AG09309 (cell line): ENCODE measurements around the gene SLC4A7.
"Not testable (repeated sequence)": the region's sequence is repeated elsewhere in the genome, so short reads cannot be mapped to it uniquely, and the experiment has no call there.

ENCODE experiments used
- DNase-seq: peaks from one replicate; pipeline ENCODE4 v3.0.0-alpha.2; 2010; ENCODE audit warnings: low read depth
- H3K4me3 ChIP-seq: 2 replicates; pipeline ENCODE4 v1.5.1; 2011; ENCODE audit warnings: mild to moderate bottlenecking, low read depth, low read length, moderate library complexity; ENCODE audit not compliant: control insufficient read depth
- CTCF ChIP-seq: IDR thresholded peaks from 2 replicates; pipeline ENCODE4 v1.5.1; 2011; ENCODE audit warnings: mild to moderate bottlenecking, low read depth, low read length, inconsistent platforms; ENCODE audit not compliant: insufficient read depth, control insufficient read depth; ENCODE audit errors: missing control alignments

Gene SLC4A7

DNA sequence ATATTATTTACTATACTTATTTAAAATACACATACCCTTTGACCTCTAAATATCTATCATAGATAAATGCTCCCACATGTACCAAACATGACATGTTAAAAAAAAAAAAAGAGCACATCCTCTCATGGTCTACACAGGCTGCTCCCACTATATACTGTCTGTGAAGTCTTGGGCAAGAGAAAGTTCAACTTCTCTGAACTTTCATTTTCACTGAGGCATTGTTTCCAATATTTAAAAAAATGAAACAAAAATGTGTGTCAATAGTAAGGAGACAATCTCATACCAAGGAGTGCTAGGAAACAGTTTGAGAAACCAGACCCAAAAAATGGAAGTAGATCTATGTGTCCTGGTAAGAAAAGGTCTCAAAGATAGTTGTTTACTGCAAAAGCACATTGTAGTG is 29.3 kb downstream of the SLC4A7 start:
- no peak for DNase-seq
- TF ChIP-seq CTCF, result no peak
- H3K4me3 ChIP-seq, result no peak overlapping the region

DNA sequence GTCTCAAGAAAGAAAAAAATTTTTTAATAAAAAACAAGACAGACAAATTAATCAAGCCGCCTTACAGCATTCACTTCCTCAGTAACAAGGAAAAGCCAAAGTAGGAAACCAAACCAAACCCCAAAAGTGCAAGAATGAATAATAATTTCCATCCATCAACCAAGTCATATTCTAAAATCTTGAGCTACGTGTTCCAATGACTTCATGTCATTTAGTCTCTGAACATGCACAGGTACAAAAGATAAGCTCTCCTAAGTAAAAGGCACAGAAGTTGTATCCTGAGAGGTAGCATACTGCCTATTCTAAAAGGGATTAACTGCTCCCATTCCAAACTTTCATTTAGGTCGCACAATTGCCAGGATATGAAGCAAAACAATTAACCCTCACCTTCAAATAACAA is 29.7 kb downstream of the SLC4A7 start:
- TF ChIP-seq CTCF, result no peak
- DNase-seq, result no peak

DNA sequence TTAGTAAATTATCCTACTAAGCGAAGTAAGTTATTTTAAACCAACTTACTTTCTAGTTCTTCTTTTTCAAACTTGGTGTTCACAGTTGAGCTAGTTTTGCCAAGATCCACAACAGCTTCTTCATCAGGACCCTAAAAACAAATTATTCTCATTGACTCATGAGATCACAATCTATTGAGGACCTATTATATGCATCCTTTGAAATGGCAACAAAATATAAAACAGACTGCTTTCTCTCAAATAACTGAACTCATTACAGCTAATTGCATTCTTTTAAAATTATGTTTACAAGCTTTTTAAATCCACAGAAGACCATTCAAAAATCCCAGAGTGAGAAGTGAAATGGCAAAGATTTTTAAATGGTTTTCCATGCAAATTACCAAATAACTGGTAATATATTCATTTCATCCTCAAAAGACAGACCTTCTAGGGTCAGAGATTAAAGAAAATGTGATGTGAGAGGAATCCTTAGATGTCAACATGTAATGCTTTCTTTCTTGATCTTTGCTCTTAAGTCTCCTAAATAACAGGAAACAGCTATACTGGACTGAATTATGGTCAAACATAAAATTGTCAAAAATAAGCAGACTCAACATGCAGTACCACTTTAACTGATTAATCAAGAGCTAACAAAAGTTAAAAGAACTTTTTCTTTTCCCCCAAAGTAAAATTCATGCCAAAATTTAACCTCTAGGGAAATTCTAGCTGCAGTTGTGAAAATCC is 31.7 kb downstream of the SLC4A7 start:
- no peak overlapping the region for H3K4me3 ChIP-seq

More for the DNA sequence above, 29.7 kb downstream of the SLC4A7 start:
- no peak overlapping the region for H3K4me3 ChIP-seq

GRCh38 chr3:27451842-27452241 is 32.3 kb downstream of the SLC4A7 start:
- DNase-seq, result no peak
- H3K4me3 ChIP-seq, result no peak overlapping the region
- TF ChIP-seq CTCF, result no peak

More for the DNA sequence above, 31.7 kb downstream of the SLC4A7 start:
- TF ChIP-seq CTCF, result no peak
- DNase-seq, result no peak

DNA sequence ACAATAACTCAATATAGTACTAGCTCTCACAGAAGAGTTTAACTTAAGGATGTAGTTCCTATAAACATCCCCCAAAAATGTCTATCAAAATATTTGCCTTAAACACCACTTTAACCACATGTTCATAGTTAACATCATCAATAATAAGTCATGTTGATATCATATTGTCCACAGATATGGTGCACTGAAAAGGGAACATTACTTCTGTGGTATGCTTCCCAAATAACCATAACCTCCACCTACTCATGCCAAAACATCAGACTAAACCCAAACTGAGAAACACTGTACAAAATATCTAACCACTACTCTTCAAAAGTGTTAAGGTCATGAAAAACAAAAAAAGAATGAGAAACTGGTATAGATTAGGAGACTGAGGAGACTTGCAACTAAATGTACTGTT is 32.9 kb downstream of the SLC4A7 start:
- H3K4me3 ChIP-seq, result no peak overlapping the region
- no peak for TF ChIP-seq CTCF
- DNase-seq, result no peak

- no peak overlapping the region for H3K4me3 ChIP-seq
- no peak for TF ChIP-seq CTCF
- DNase-seq, result no peak
Observed at GRCh38 chr3:27449530-27450150, 34.5 kb downstream of the SLC4A7 start.

- H3K4me3 ChIP-seq, DNase-seq: not testable (repeated sequence)
Observed at GRCh38 chr3:27442995-27443394, 41.2 kb downstream of the SLC4A7 start.

DNA sequence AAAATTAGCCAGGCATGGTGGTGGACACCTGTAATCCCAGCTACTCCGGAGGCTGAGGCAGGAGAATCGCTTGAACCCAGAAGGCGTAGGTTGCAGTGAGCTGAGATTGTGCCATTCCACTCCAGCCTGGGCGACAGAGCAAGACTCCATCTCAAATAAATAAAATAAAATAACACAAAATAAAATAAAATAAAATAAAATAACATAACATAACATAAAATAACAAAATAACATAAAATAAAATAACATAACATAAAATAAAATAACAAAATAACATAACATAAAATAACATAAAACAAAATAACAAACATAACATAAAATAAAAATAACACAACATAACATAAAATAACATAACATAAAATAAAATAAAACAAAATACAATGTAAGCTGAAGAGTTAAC is 45.8 kb downstream of the SLC4A7 start:
- not testable (repeated sequence) for DNase-seq, H3K4me3 ChIP-seq
